NT2/D1 (cell line): ENCODE measurements around the gene FAM174C.

Experiments used
- YY1 ChIP-seq: IDR thresholded peaks from 2 replicates; pipeline ENCODE4 v1.6.1; 2011; ENCODE audit not compliant: insufficient read length, insufficient read depth
- ZNF274 ChIP-seq: IDR thresholded peaks from 2 replicates; pipeline ENCODE4 v1.6.1; 2011; ENCODE audit warnings: mild to moderate bottlenecking, low read depth, low read length

GRCh38 chr19:1304197-1304924 lies 29.0 kb downstream of the FAM174C start:
- TF ChIP-seq YY1 (no peak), ZNF274 (no peak)
